ENCODE results near the gene C17orf100. TPM values are rescaled to one million over a fixed set of nuclear protein-coding genes. Genes with fewer than 3 reads are reported as not detected.

C17orf100 gene
- total and polyA plus RNA-seq, 9 of the 15 experiments (the other 6 are each of a cell fraction or from before 2014, with no cell fraction given): 0.04 to 1.7 (median 0.43) TPM

GRCh38 chr17:6695051-6695450 lies 43.5 kb downstream of the C17orf100 start:
- in situ Hi-C loops (cut with MboI): no loop called here
- Histone ChIP-seq H3K4me3 (no peak overlapping the region), H3K27me3 (ENCODE audit: control insufficient read depth in 2 of 2, insufficient read depth in 2 of 2, low read length in 2 of 2) (peaks cover 2 to 28% of the 10 kb centered on the region in 2 experiments; a peak in 3 of 5 replicates), H3K9ac (ENCODE audit: insufficient read depth in 1 of 2, low read depth in 2 of 2, low read length in 2 of 2) (no peak overlapping the region), H3K9me1 (ENCODE audit: control insufficient read depth, insufficient read depth, low read length) (no peaks in the 10 kb centered on the region), H3K9me3 (replicated peaks; ENCODE audit: control insufficient read depth, insufficient read depth, low read depth, low read length) (no peaks in the 10 kb centered on the region), H2AFZ (ENCODE audit: low read depth, low read length) (no peak overlapping the region), H3K4me2 (ENCODE audit: insufficient read depth, low read length) (no peak overlapping the region), H3K4me1 (replicated peaks in 1 of 2; ENCODE audit: control insufficient read depth in 2 of 2, insufficient read depth in 2 of 2, low read length in 2 of 2) (no peaks in the 10 kb centered on the region), H3K79me2 (ENCODE audit: control insufficient read depth, insufficient read depth, low read length) (no peaks in the 10 kb centered on the region), H4K20me1 (replicated peaks; ENCODE audit: control insufficient read depth, insufficient read depth, low read length) (no peaks in the 10 kb centered on the region), H3K36me3 (ENCODE audit: control insufficient read depth, insufficient read depth, low read length) (no peaks in the 10 kb centered on the region), H3K27ac (ENCODE audit: extremely low read depth, low read depth, low read length) (no peak overlapping the region)
- CTCF ChIA-PET (ENCODE audit: low intra/inter-chr PET ratio): no interaction called here
- no peak for FAIRE-seq
- no TSS peak for BruUV-seq (replicated peaks)
- DNase-seq (ENCODE audit: extremely low read depth in 1 of 4, low spot score in 3 of 4): no peak
- TF ChIP-seq PKNOX1 (IDR thresholded peaks at IDR 0.05) (no peak), CHD1 (IDR thresholded peaks at IDR 0.05; ENCODE audit: low read length) (no peak), NRF1 (conservative IDR thresholded peaks at IDR 0.05 in 1 of 2, IDR thresholded peaks at IDR 0.05 in 1 of 2) (no peak), HDGF (IDR thresholded peaks at IDR 0.05) (no peak), ZNF79 (CRISPR knock-in tag; IDR thresholded peaks at IDR 0.05; ENCODE audit: low read depth) (no peak), HSF4 (CRISPR knock-in tag; IDR thresholded peaks at IDR 0.05; ENCODE audit: borderline replicate concordance) (no peak), RERE (CRISPR knock-in tag; IDR thresholded peaks at IDR 0.05; ENCODE audit: borderline replicate concordance) (no peak)
- POLR2A ChIA-PET: no interaction called here
- no peak for ATAC-seq
- 13% methylated on average over 1 of the region's 2 CpGs for WGBS (ENCODE audit: insufficient coverage, low coverage, missing lambda C conversion rate)
- intact Hi-C loops (cut with micrococcal nuclease): no loop called here

Measured in K562 (cell line).